ENCODE data around the gene VILL.

- TF ChIP-seq CTCF (IDR thresholded peaks at IDR 0.05) (no peak), POLR2A (IDR thresholded peaks at IDR 0.05) (no peak)
Observed at GRCh38 chr3:37949866-37950265, 40.7 kb upstream of the VILL start.
